GM19324 (cell line): ENCODE measurements around the gene GPATCH2L.

Experiments
- ATAC-seq: cut with Tn5 transposase; IDR thresholded peaks from one replicate; pipeline ENCODE4 v1.9.1; 2021; ENCODE audit warnings: mild to moderate bottlenecking, moderate library complexity; ENCODE audit not compliant: unreplicated experiment, low FRiP score

Gene GPATCH2L

DNA sequence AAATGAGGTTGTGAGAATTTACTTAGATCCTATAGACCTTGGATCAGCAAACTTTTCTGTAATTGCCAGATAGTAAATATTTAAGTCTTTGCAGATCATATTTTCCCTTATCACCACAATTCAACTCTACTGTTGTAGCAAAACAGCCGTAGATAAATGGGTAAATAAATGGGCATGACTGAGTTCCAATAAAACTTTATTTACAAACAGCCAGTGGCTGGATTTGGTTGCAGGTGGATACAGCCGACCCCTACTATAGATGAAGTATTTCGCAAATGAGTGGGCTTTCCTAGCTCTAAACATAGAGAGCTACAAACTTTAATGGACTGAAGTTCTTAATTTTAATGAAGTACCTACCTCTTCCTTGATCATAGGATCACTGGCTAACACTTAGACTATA, 100.7 kb downstream of the GPATCH2L start:
- no peak for ATAC-seq

DNA sequence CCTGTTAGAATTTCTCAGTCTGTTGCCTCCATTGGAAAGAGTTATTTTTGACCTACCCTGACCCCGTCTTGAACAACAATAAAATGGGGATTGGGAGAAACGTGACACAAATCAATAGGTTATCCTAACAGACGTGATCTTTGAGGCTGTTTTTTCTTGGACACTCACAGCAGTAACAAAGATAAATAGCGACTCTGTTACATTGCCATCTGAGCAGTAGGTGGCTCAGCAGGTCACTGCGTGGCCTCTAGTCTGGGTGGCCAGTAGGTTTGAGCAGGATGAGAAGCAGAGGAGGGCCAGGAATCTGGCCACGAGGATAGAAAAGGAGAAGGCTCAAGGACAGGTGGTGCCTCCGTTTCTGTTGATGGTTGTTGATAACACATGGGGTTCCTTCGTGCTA, 101.4 kb downstream of the GPATCH2L start:
- no peak for ATAC-seq

DNA sequence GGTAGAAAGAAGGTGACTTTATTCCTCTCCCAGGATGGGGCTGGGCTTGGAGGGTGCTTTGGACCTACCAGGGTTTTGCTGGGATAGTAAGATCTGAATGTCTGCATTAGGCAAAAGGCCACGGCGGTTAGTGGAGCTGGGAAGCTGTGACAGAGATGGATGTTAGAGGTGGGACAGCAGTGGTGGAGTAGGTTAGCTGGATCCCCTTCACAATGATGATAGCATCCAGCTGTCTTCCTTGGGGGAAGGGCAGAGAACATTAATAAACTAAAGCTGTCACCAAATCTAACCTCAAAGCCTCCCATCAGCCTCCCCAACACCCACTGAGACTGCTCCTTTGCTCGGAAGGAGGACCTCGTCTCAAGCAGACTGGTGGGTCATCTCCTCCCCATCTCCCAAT, 104.8 kb downstream of the GPATCH2L start:
- no peak for ATAC-seq

DNA sequence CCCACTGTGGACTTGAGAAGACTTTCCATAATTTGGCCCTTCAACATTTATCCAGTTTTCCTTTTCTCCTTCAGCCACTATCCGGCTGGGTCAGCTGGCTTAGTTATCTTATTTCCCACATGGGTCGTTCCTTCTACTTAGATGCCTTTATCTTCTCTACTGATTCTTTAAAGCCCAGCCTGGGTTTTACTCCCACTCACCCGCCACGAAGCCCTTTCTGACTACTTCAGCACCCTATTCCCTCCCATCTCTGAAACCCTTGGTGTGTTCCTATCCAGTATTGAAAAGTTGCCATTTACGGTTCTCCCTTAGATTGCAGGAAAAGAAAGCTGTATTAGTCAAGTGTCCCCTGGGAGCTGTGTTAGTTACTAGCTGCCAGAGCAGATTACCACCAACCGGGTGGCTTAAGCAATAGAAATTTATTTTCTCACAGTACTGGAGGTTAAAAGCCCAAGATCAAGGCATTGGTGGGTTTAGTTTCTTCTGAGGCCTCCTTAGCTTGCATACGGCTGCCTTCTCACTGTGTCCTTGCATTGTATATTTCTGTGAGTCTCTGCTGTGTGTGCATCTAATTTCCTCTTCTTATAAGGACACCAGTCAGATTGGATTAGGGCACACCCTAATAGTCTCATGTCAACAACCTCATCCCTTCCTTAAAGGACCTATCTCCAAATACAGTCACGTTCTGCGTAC, 105.5 kb downstream of the GPATCH2L start:
- ATAC-seq, result no peak

- no peak for ATAC-seq
These were observed 106.2 kb downstream of the GPATCH2L start for GRCh38 chr14:76257842-76258397.

- no peak for ATAC-seq
These were observed 107.5 kb downstream of the GPATCH2L start for GRCh38 chr14:76259029-76259735.

DNA sequence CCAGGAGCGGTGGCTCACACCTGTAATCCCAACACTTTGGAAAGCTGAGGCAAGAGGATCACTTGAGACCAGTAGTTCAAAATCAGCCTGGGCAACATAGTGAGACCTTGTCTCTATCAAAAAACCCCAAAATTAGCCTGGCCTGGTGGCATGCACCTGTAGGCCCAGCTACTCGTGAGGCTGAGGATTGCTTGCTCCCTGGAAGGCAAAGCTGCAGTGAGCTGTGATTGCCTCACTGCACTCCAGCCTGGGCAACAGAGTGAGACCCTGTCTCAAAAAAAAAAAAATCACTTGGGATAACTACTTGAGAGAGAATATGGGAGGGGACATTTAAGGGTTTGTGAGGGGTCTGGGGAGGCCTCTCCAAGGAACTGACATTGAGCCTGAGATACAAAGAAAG, 109.0 kb downstream of the GPATCH2L start:
- no peak for ATAC-seq

DNA sequence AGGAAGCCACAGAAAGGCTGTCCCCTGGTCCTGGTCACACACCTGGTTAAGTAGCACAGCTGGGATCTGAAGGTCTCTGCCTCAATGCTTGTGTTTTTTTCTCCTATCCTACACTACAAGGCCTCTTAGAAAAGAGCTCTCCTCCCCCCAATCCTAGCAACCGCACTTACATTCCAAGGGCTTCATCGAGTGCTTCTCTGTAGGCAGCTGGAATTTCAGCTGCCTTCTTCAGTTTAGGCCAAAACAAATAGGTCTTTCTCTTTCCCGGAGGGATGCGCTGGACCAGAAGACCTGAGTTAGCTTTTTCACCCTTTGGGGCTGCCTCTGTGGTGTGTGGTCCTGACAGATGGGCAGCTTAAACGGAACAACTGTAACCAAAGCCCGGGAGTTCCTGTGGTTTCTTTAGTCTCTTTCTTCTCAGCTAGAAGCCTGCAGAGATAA, 109.7 kb downstream of the GPATCH2L start:
- ATAC-seq, result no peak

- ATAC-seq, result no peak
These were observed 110.9 kb downstream of the GPATCH2L start for GRCh38 chr14:76262641-76263040.
